Liver (tissue), 9 donors: ENCODE data around the gene KLHL30. TPM values are rescaled to one million over a fixed set of nuclear protein-coding genes. Genes with fewer than 3 reads are reported as not detected.

Experiments used
- DNase-seq: peaks from one replicate; pipeline ENCODE4 v3.0.0-alpha.2; 2017; ENCODE audit warnings: low spot score
- H3K27ac ChIP-seq, 2 donors: one replicate each; pipeline ENCODE4 v1.7.0; 2013; ENCODE audit warnings: inconsistent platforms in 2 of 2, low read length in 2 of 2, control low read depth in 1 of 2, low read depth in 1 of 2, mild to moderate bottlenecking in 1 of 2
- H3K27me3 ChIP-seq, 4 donors: one replicate each; pipeline versions ENCODE4 v1.6.1 to v1.7.0; 2013; ENCODE audit warnings: low read length in 3 of 4, inconsistent platforms in 1 of 4, mild to moderate bottlenecking in 1 of 4, moderate library complexity in 1 of 4; ENCODE audit not compliant: control insufficient read depth in 4 of 4, insufficient read depth in 4 of 4
- H3K36me3 ChIP-seq, 4 donors: one replicate each; pipeline versions ENCODE4 v1.6.1 to v1.7.0; 2013; ENCODE audit warnings: low read length in 3 of 4, mild to moderate bottlenecking in 3 of 4, low read depth in 1 of 4, moderate library complexity in 1 of 4; ENCODE audit not compliant: control insufficient read depth in 4 of 4, insufficient read depth in 3 of 4
- H3K4me1 ChIP-seq, 4 donors: one replicate each; pipeline versions ENCODE4 v1.6.1 to v1.7.0; 2013; ENCODE audit warnings: low read length in 3 of 4, mild to moderate bottlenecking in 3 of 4, moderate library complexity in 1 of 4; ENCODE audit not compliant: control insufficient read depth in 4 of 4, insufficient read depth in 4 of 4
- H3K4me3 ChIP-seq, 3 donors: one replicate each; pipeline versions ENCODE4 v1.6.1 to v1.7.0; 2013; ENCODE audit warnings: low read length in 3 of 3, control low read depth in 1 of 3, low read depth in 1 of 3, mild to moderate bottlenecking in 1 of 3
- H3K9ac ChIP-seq, 2 donors: one replicate each; pipeline ENCODE4 v1.7.0; 2013; ENCODE audit warnings: low read length in 2 of 2, mild to moderate bottlenecking in 2 of 2, moderate library complexity in 2 of 2, control low read depth in 1 of 2, low read depth in 1 of 2
- H3K9me3 ChIP-seq, 4 donors: one replicate each; pipeline versions ENCODE4 v1.6.1 to v1.7.0; 2013; ENCODE audit warnings: low read length in 3 of 4; ENCODE audit not compliant: control insufficient read depth in 4 of 4
- ATF3 ChIP-seq: IDR thresholded peaks from 2 replicates; pipeline ENCODE4 v1.6.1; 2016; ENCODE audit warnings: antibody characterized with exemption
- CTCF ChIP-seq: fragments of 150-350 bp; IDR thresholded peaks from 2 replicates; pipeline ENCODE4 v1.5.1; 2017; ENCODE audit warnings: improper control_type of control experiment, low read depth, low read length; ENCODE audit not compliant: missing input control
- EGR1 ChIP-seq, 2 donors: IDR thresholded peaks; 2 replicates each; pipeline ENCODE4 v1.6.1; 2016 to 2018; ENCODE audit warnings: antibody characterized with exemption in 2 of 2, low read depth in 2 of 2
- FOXA1 ChIP-seq: IDR thresholded peaks from 2 replicates; pipeline ENCODE4 v1.6.1; 2016; ENCODE audit warnings: antibody characterized with exemption
- FOXA2 ChIP-seq: IDR thresholded peaks from 2 replicates; pipeline ENCODE4 v1.6.1; 2016; ENCODE audit warnings: antibody characterized with exemption
- GABPA ChIP-seq, 2 donors: IDR thresholded peaks in 1 of 2; conservative IDR thresholded peaks in 1 of 2; 2 replicates each; pipeline ENCODE4 v1.6.1; 2016; ENCODE audit warnings: antibody characterized with exemption in 2 of 2, mild to moderate bottlenecking in 1 of 2, moderate library complexity in 1 of 2
- HNF4A ChIP-seq, 2 donors: conservative IDR thresholded peaks; 2 replicates each; pipeline ENCODE4 v1.6.1; 2016; ENCODE audit warnings: antibody characterized with exemption in 2 of 2, mild to moderate bottlenecking in 2 of 2
- HNF4G ChIP-seq: IDR thresholded peaks from 2 replicates; pipeline ENCODE4 v1.6.1; 2016; ENCODE audit warnings: antibody characterized with exemption
- JUND ChIP-seq, 2 donors: IDR thresholded peaks; 2 replicates each; pipeline ENCODE4 v1.6.1; 2016; ENCODE audit warnings: antibody characterized with exemption in 2 of 2
- MAX ChIP-seq: IDR thresholded peaks from 2 replicates; pipeline ENCODE4 v1.6.1; 2016; ENCODE audit warnings: antibody characterized with exemption
- NR2F2 ChIP-seq: IDR thresholded peaks from 2 replicates; pipeline ENCODE4 v1.6.1; 2016; ENCODE audit warnings: antibody characterized with exemption
- RAD21 ChIP-seq, 2 donors: IDR thresholded peaks; 2 replicates each; pipeline ENCODE4 v1.6.1; 2016; ENCODE audit warnings: antibody characterized with exemption in 2 of 2, mild to moderate bottlenecking in 2 of 2
- REST ChIP-seq: IDR thresholded peaks from 2 replicates; pipeline ENCODE4 v1.6.1; 2016; ENCODE audit warnings: antibody characterized with exemption, mild to moderate bottlenecking
- RXRA ChIP-seq, 2 donors: IDR thresholded peaks; 2 replicates each; pipeline ENCODE4 v1.6.1; 2017 to 2018; ENCODE audit warnings: antibody characterized with exemption in 2 of 2, mild to moderate bottlenecking in 1 of 2
- SP1 ChIP-seq: IDR thresholded peaks from 2 replicates; pipeline ENCODE4 v1.6.1; 2018; ENCODE audit warnings: antibody characterized with exemption, mild to moderate bottlenecking
- TAF1 ChIP-seq: conservative IDR thresholded peaks from 2 replicates; pipeline ENCODE4 v1.6.1; 2016; ENCODE audit warnings: antibody characterized with exemption, mild to moderate bottlenecking
- YY1 ChIP-seq: IDR thresholded peaks from 2 replicates; pipeline ENCODE4 v1.6.1; 2016; ENCODE audit warnings: antibody characterized with exemption, mild to moderate bottlenecking
- ZBTB33 ChIP-seq: IDR thresholded peaks from 2 replicates; pipeline ENCODE4 v1.6.1; 2016; ENCODE audit warnings: antibody characterized with exemption
- WGBS: extraction: QIAGEN DNeasy Blood & Tissue Kit; methylation state at CpG from one replicate; pipeline ENCODE4 v1.1.7; 2013; 5-methylcytosine and 5-hydroxymethylcytosine counted together
- polyA plus RNA-seq, 2 donors: library from polyadenylated mRNA; stranded (reverse) in 1 of 2; unstranded in 1 of 2; fragments of 200-250 nt in 1 of 2; fragments of >200 nt in 1 of 2; fragmentation: Nextera tagmentation in 1 of 2; extraction: Ambion mirVana in 1 of 2; gene quantifications; one replicate each; pipeline versions ENCODE4 v1.2.1 to v1.2.3, GENCODE V29; 2013 to 2015
- total RNA-seq, 2 donors: library from RNA; depleted of rRNA; stranded (reverse); fragments of >200 nt; gene quantifications; one replicate each; pipeline ENCODE4 v1.2.3, GENCODE V29; 2014
- donor health status: healthy.
- donor health status: healthy.
- donor health status: healthy.
- donor health status: healthy.
- donor health status: healthy.

Gene KLHL30
- total and polyA plus RNA-seq, 4 donors, result 0.05 to 0.08 TPM; not detected in 2

- WGBS, result 5% methylated on average over 95 of the region's 95 CpGs
- H3K9ac ChIP-seq, result no peak overlapping the region
- peaks cover 0 to 7% (median 0%) of the 10 kb centered on the region in 4 donors for H3K36me3 ChIP-seq
- peaks cover 0 to 14% (median 6%) of the 10 kb centered on the region in 4 donors for H3K4me1 ChIP-seq
- H3K4me3 ChIP-seq, result peak overlapping the region in 1 of 3 donors; percentile 19
- no peak for TF ChIP-seq FOXA2
- no peak for TF ChIP-seq ATF3
- TF ChIP-seq CTCF, result no peak
- TF ChIP-seq GABPA (IDR thresholded peaks at IDR 0.05 in 1 of 2, conservative IDR thresholded peaks at IDR 0.05 in 1 of 2), result no peak
- no peak for TF ChIP-seq HNF4G
- TF ChIP-seq TAF1, result no peak
- no peak for TF ChIP-seq YY1
- TF ChIP-seq HNF4A (conservative IDR thresholded peaks at IDR 0.05), result no peak
- TF ChIP-seq ZBTB33, result no peak
- TF ChIP-seq RXRA (IDR thresholded peaks at IDR 0.05), result no peak
- no peak for TF ChIP-seq NR2F2
- no peak for TF ChIP-seq FOXA1
- no peak for TF ChIP-seq RAD21 (IDR thresholded peaks at IDR 0.05)
- TF ChIP-seq EGR1 (IDR thresholded peaks at IDR 0.05; ENCODE audit: low read depth in 2 of 2), result no peak
- TF ChIP-seq SP1, result no peak
- TF ChIP-seq REST, result no peak
- TF ChIP-seq JUND (IDR thresholded peaks at IDR 0.05), result no peak
- TF ChIP-seq MAX, result no peak
- H3K9me3 ChIP-seq, result no peaks in the 10 kb centered on the region
- no peak for DNase-seq
- no peak overlapping the region for H3K27ac ChIP-seq
- no peaks in the 10 kb centered on the region for H3K27me3 ChIP-seq
These were observed 25.2 kb downstream of the KLHL30 start for GRCh38 chr2:238163481-238164198.
